CD4-positive, alpha-beta T cell (primary cell): ENCODE results near the gene AFAP1L1. TPM values are rescaled to one million over a fixed set of nuclear protein-coding genes. Genes with fewer than 3 reads are reported as not detected.

Experiments
- ATAC-seq: fragments of 200-7000 bp; cut with Tn5 transposase; one replicate; pipeline ENCODE4 v1.10.0; 2022; ENCODE audit warnings: mild to moderate bottlenecking; ENCODE audit not compliant: poor library complexity
- CTCF ChIA-PET: fragments of 350-600 bp; sonication (Branson Sonifier 250); formaldehyde crosslinking; loops from one replicate; lab custom pipeline; 2021; ENCODE audit warnings: antibody characterized with exemption, inconsistent platforms; lab: Charles Lee
- POLR2A ChIA-PET: fragments of 350-600 bp; sonication (Branson Sonifier 250); formaldehyde crosslinking; loops from one replicate; lab custom pipeline; 2021; ENCODE audit warnings: antibody characterized with exemption, inconsistent platforms; lab: Charles Lee
- DNase-seq, 14 experiments: peaks; one replicate each; pipeline ENCODE4 v3.0.0-alpha.2; 2013 to 2020; ENCODE audit warnings: mixed read lengths in 2 of 14
- H3K27ac ChIP-seq, 2 donors: one replicate each; pipeline versions ENCODE4 v1.5.1 to v1.7.0; 2013; ENCODE audit warnings: low read length in 2 of 2, low read depth in 1 of 2, mild to moderate bottlenecking in 1 of 2
- H3K27me3 ChIP-seq, 2 experiments: 1 replicate in 1 of 2; 2 replicates in 1 of 2; pipeline versions ENCODE4 v1.6.1 to v1.7.0; 2013; ENCODE audit warnings: low read length in 2 of 2, control low read depth in 1 of 2, mild to moderate bottlenecking in 1 of 2, moderate library complexity in 1 of 2; ENCODE audit not compliant: insufficient read depth in 2 of 2, control insufficient read depth in 1 of 2
- H3K36me3 ChIP-seq: one replicate; pipeline ENCODE4 v1.6.1; 2013; ENCODE audit warnings: low read length, control low read depth; ENCODE audit not compliant: insufficient read depth
- H3K4me1 ChIP-seq: one replicate; pipeline ENCODE4 v1.6.1; 2013; ENCODE audit warnings: low read length, control low read depth; ENCODE audit not compliant: insufficient read depth
- H3K4me3 ChIP-seq: one replicate; pipeline ENCODE4 v1.5.1; 2013; ENCODE audit warnings: mild to moderate bottlenecking, low read length, moderate library complexity
- H3K9me3 ChIP-seq, 2 experiments: 1 replicate in 1 of 2; 2 replicates in 1 of 2; pipeline versions ENCODE4 v1.6.1 to v1.7.0; 2013; ENCODE audit warnings: low read length in 2 of 2, mild to moderate bottlenecking in 2 of 2, control low read depth in 1 of 2, moderate library complexity in 1 of 2; ENCODE audit not compliant: control insufficient read depth in 1 of 2, insufficient read depth in 1 of 2
- H3K27ac Mint-ChIP-seq: one replicate; pipeline ENCODE4 v1.8.0; 2020; ENCODE audit warnings: mixed read lengths
- H3K27me3 Mint-ChIP-seq: one replicate; pipeline ENCODE4 v1.8.0; 2021; ENCODE audit warnings: mixed read lengths
- H3K36me3 Mint-ChIP-seq: one replicate; pipeline ENCODE4 v1.8.0; 2021; ENCODE audit warnings: low read depth, mixed read lengths
- H3K4me1 Mint-ChIP-seq: one replicate; pipeline ENCODE4 v1.8.0; 2021; ENCODE audit warnings: low read depth, mixed read lengths
- H3K4me3 Mint-ChIP-seq: one replicate; pipeline ENCODE4 v1.8.0; 2020; ENCODE audit warnings: mild to moderate bottlenecking, mixed read lengths
- H3K9me3 Mint-ChIP-seq: one replicate; pipeline ENCODE4 v1.8.0; 2020; ENCODE audit warnings: mixed read lengths
- intact Hi-C, 2 experiments: fragments of 100-400 bp; cut with DNase I in 1 of 2; cut with micrococcal nuclease in 1 of 2; formaldehyde crosslinking; loops; one replicate each; pipeline versions ENCODE4 v1.15.1 to v1.9.0; 2023 to 2025; cut with DNase I, micrococcal nuclease
- total RNA-seq, 174 experiments: library from RNA in 2 of 174; stranded (reverse) in 2 of 174; gene quantifications; one replicate each; pipeline ENCODE4 v1.2.3 and lab custom pipeline; 2021 to 2026
- TF ChIP-seq, protein P1 (sequence below): fragments of 200-600 bp; IDR thresholded peaks from one replicate; pipeline ENCODE4 v1.8.0; 2022; ENCODE audit warnings: antibody characterized with exemption, mild to moderate bottlenecking

AFAP1L1 gene
- total RNA-seq, 2 experiments from 2014 or later = 0.47 to 0.56 TPM

DNA sequence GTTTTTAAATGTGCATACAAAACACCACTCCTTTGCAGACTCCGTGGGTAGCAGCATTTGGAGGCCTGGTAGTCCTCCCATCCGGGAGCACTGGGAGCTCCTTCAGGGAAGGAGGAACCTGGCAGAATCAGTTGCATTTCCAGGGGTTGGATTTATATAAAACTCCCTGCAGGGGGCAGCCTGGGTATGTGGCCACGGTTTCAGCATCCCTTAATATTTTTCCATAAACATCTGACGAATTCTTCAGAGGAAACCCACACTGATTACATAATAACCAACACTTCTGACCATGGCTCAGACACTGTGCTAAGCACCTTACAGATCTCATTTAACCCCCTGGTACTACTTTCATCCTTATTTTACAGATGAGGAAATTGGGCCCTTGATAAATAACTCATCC is 6.1 kb upstream of the AFAP1L1 start:
- TF ChIP-seq, protein P1, sequence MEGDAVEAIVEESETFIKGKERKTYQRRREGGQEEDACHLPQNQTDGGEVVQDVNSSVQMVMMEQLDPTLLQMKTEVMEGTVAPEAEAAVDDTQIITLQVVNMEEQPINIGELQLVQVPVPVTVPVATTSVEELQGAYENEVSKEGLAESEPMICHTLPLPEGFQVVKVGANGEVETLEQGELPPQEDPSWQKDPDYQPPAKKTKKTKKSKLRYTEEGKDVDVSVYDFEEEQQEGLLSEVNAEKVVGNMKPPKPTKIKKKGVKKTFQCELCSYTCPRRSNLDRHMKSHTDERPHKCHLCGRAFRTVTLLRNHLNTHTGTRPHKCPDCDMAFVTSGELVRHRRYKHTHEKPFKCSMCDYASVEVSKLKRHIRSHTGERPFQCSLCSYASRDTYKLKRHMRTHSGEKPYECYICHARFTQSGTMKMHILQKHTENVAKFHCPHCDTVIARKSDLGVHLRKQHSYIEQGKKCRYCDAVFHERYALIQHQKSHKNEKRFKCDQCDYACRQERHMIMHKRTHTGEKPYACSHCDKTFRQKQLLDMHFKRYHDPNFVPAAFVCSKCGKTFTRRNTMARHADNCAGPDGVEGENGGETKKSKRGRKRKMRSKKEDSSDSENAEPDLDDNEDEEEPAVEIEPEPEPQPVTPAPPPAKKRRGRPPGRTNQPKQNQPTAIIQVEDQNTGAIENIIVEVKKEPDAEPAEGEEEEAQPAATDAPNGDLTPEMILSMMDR = no peak
- CTCF ChIA-PET = interaction anchor here (0.7 to 5.4 kb wide), 3 partner anchors 14 to 125 kb away, joined by 3 to 33 read pairs (median 3); partner anchors contain the start of gene ABLIM3

DNA sequence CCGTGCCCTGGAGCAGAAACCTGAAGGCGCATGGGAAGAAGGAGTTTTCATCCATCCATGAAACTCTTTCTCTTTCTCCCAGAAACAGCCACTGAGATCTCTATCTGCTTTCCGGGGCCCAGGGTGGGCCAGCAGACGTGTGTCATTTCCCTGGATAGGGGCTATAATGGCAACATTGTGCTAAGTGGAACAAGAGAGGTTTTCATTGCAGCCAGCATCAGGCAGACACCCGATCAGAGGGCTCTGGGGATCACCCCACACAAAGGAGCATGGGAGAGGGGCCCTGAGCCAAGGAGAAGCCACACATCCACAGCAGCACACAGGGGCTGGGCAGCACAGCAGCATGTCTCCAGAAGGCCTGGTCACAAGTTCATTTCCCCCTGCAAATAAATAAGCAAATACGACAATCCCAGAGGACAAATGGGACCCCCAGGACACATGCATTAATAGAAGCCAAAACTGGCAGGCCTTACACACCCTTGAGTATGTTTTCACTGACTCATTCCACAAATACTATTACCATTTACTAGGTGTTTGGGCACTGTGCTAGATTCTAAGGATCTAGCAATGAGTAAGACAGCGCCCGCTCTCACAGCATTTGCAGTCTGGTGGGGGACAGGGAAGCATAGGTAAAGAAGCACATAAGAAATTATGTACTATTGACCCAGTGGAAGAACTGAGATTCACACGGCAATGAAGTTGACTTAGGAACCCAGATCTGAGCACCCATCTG is 4.3 kb upstream of the AFAP1L1 start:
- TF ChIP-seq, protein P1 = no peak
- Histone ChIP-seq H3K4me3 (no peak overlapping the region), H3K9me3 (peaks cover 8 to 9% of the 10 kb centered on the region in 2 experiments), H3K36me3 (no peaks in the 10 kb centered on the region), H3K27ac (no peak overlapping the region), H3K27me3 (peaks cover 11 to 13% of the 10 kb centered on the region in 2 experiments), H3K4me1 (peaks cover 18% of the 10 kb centered on the region)
- ChIA-PET POLR2A (interaction anchor here (1.3 kb wide), 1 partner anchor 27 kb away, joined by 4 read pairs; no protein-coding TSS in a partner anchor), CTCF (interaction anchor here (5.4 kb wide), 1 partner anchor 126 kb away, joined by 33 read pairs; the partner anchor contains the start of gene ABLIM3)
- Mint-ChIP-seq H3K4me1 (peaks cover 15% of the 10 kb centered on the region), H3K27ac (no peak overlapping the region), H3K4me3 (no peak overlapping the region), H3K36me3 (no peaks in the 10 kb centered on the region), H3K27me3 (peaks cover 20% of the 10 kb centered on the region), H3K9me3 (peaks cover 2% of the 10 kb centered on the region)
- intact Hi-C loops = loop anchor here (5.0 to 10.0 kb wide), 5 partner anchors 73 to 823 kb away; partner anchors contain the start of gene ADRB2 (in 1 of the 2)
- DNase-seq (no peak), ATAC-seq (no peak)

More for the DNA sequence above, 6.1 kb upstream of the AFAP1L1 start:
- DNase-seq (no peak), ATAC-seq (no peak)
- no peak overlapping the region for H3K27ac ChIP-seq
- H3K9me3 ChIP-seq = peaks cover 8 to 9% of the 10 kb centered on the region in 2 experiments
- intact Hi-C loops = loop anchor here (5.0 to 10.0 kb wide), 5 partner anchors 71 to 821 kb away; partner anchors contain the start of gene ADRB2 (in 1 of the 2)
- peaks cover 2 to 4% of the 10 kb centered on the region in 2 experiments for H3K27me3 ChIP-seq
- H3K36me3 ChIP-seq = no peaks in the 10 kb centered on the region
- peaks cover 2% of the 10 kb centered on the region for H3K9me3 Mint-ChIP-seq
- peaks cover 8% of the 10 kb centered on the region for H3K4me1 ChIP-seq
- POLR2A ChIA-PET = interaction anchor here (1.8 to 2.6 kb wide), 2 partner anchors 25 to 124 kb away, joined by 9 to 18 read pairs; partner anchors contain the start of gene ABLIM3
- no peak overlapping the region for H3K4me3 Mint-ChIP-seq
- H3K27me3 Mint-ChIP-seq = peaks cover 5% of the 10 kb centered on the region
- H3K4me3 ChIP-seq = no peak overlapping the region
- no peaks in the 10 kb centered on the region for H3K36me3 Mint-ChIP-seq
- no peak overlapping the region for H3K27ac Mint-ChIP-seq
- H3K4me1 Mint-ChIP-seq = peaks cover 9% of the 10 kb centered on the region

DNA sequence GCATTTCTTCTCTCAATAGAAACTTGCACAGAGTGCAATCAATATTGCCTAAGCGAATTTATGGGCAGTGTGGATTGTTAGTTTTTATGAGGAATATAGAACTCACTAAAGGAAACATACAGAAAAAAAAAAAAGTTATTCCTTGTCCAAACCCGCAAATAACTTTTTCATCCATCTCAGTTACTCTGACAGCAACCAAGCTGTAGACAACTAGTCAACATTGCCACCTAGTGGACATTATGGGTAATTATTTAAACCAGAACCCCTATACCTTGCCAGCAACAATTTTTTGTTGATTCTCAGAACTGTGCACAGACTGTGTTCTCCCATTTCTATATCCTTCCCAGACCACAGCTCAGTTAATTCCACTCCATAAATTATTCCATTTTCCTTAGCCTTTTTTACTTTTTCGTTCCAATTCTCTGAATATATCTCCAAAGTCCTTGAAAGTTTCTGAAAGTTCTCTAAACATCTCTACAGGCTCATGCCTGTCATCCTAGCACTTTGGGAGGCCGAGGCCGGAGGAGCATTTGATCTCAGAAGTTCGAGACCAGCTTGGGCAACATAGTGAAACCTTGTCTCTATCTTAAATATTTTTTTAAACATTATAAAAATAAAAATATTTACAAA is 2.6 kb upstream of the AFAP1L1 start:
- Mint-ChIP-seq H3K4me3 (peak overlapping the region; percentile 18), H3K36me3 (no peaks in the 10 kb centered on the region), H3K27ac (no peak overlapping the region), H3K4me1 (peaks cover 20% of the 10 kb centered on the region), H3K27me3 (peaks cover 29% of the 10 kb centered on the region), H3K9me3 (peaks cover 2% of the 10 kb centered on the region)
- CTCF ChIA-PET = interaction anchor here (1.0 to 1.7 kb wide), 6 partner anchors 10 to 528 kb away, joined by 3 to 12 read pairs (median 4); partner anchors contain the start of gene ABLIM3
- intact Hi-C loops = loop anchor here (1.0 to 10.0 kb wide), 8 partner anchors 74 to 824 kb away; partner anchors contain the start of genes ABLIM3 (in 1 of the 2) and ADRB2 (in 1 of the 2)
- H3K27me3 ChIP-seq = peaks cover 14 to 24% of the 10 kb centered on the region in 2 experiments
- TF ChIP-seq, protein P1 = peak; percentile 89
- peaks cover 20% of the 10 kb centered on the region for H3K4me1 ChIP-seq
- H3K27ac ChIP-seq = no peak overlapping the region
- no peaks in the 10 kb centered on the region for H3K36me3 ChIP-seq
- H3K4me3 ChIP-seq = no peak overlapping the region
- POLR2A ChIA-PET = interaction anchor here (1.3 kb wide), 1 partner anchor 29 kb away, joined by 4 read pairs; no protein-coding TSS in a partner anchor
- ATAC-seq (peak; percentile 48), DNase-seq (peak in 3 of 14 experiments; percentile 57 to 68 (median 68))
- peaks cover 8 to 9% of the 10 kb centered on the region in 2 experiments for H3K9me3 ChIP-seq
